ENCODE results near the gene TST. TPM values are rescaled to one million over a fixed set of nuclear protein-coding genes. Genes with fewer than 3 reads are reported as not detected.

The TST gene
- total RNA-seq, 1 donor from 2014 or later = 39.2 TPM

DNA sequence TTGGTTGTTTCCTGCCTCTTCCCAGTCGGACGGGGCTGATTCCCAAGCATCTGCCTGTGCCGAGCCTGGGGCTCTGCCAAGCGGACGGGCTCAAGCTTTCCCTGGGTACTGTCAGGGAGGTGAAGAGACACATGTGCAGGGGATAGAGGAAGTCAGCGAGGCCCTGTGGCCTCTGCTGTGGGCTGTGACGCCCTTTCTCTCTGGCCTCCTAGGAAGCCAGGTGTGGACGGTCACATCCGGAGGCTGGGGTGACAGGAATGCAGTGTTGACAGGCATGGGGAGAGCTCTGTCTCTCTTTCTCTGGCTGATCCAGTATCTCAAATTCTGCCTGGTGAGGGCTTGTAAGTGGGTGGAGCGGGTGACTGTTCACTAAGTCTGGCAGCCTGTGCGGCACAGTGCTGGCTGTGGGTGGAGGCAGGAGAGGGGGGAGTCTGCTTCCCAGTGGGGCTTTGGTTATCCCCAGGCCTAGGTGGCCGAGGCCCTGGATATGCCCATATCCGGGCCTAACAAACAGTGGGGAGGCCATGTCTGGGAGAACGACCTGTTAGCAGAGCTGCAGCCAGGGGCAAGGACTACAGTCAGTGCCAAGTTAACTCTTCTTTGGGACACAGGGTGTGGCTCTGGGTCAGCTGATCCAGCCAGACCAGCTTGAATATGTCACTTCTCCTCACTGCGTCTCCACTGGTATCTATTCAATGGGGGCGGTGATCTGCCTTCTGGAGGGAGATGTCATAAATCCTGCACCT lies 34.2 kb upstream of the TST start:
- DNase-seq (ENCODE audit: low read depth) = no peak

DNA sequence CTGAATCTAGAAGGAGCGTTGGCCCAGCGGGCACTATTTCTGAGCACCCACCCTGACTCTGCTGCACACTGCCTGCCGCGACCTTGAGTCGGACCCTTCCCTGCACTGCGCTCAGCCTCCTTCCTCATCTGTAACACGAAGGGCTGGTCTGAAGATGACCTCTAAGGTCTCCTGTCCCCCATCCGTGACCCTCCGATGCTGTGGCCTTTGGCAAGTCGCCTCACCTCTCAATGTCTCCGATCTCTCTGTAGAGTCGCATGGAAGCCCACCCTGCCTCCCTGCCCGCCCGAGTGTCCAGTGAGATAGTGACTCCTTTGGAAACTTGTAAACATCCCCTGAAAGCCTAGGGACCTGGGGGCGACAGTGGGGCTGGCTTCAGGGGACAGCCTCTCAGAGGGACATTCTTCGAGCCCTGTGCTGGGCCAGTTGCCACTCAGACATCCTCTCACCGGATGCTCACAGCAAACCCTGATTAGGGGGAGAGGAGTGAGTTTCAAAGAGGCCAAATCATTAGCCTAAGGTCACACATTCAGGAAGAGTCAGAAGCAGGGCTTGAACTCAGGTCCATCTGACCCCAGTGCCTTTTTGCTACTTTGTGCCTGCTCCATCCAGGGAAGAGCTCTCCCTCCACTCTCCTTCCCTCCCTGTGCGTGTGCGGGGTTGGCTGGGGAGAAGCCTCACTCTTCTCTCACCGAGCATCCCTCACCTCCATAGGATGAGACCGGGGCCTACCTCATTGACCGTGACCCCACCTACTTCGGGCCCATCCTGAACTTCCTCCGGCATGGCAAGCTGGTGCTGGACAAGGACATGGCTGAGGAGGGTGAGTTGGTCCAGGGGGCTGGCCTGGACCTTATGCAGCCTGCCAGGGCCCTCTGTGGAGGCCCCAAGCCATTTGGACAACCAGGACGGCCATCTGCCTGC lies 33.4 kb upstream of the TST start:
- no peak for DNase-seq (ENCODE audit: low read depth)

- DNase-seq (ENCODE audit: low read depth) = peak; percentile 11
These were observed 32.4 kb upstream of the TST start, which contains the start of gene KCTD17 for GRCh38 chr22:37051391-37052385. Gene KCTD17 (plus strand): TSS chr22:37051742. CDS start chr22:37051761, 19 bp downstream.

DNA sequence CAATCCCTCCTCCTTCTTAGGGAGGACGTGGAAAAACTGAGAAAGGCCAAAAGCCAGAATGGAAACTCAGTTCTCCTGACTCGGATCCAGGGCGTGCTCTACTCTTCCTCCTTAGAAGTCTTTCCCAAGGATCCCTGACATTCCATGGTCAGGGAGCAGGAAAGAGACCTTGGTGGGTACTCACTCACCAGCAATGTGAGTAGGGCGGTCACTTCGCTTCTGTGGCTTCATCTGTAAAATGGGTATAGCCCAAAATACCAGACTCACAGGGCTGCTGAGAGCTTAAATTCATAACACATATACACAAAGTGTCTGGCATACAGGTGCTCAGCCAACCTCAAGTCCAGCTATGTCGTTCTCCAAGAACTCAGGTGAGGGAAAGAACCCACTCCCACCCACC lies 31.7 kb upstream of the TST start:
- DNase-seq (ENCODE audit: low read depth) = no peak

- no peak for DNase-seq (ENCODE audit: low read depth)
These were observed 30.0 kb upstream of the TST start for GRCh38 chr22:37049224-37049623.

- DNase-seq (ENCODE audit: low read depth) = no peak
These were observed 28.9 kb upstream of the TST start for GRCh38 chr22:37048133-37048532.

DNA sequence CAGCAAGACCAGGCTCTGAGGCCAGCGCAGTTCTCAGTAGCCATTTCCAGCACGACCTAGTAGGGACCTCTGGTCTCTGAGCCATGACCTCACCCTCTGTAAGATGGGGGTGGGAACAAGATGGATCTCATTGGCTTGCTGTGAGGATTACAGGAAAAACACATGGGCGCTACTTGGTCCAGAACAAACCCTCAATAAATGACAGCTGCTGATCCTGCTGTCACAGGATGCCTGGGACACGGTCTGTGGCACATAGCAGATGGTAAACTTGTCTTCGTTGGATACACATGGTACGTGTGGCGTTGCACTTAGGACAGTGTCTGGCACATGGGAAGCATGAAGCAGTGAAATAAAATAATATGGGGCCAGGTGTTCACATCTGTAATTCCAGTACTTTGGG lies 27.8 kb upstream of the TST start:
- no peak for DNase-seq (ENCODE audit: low read depth)

DNA sequence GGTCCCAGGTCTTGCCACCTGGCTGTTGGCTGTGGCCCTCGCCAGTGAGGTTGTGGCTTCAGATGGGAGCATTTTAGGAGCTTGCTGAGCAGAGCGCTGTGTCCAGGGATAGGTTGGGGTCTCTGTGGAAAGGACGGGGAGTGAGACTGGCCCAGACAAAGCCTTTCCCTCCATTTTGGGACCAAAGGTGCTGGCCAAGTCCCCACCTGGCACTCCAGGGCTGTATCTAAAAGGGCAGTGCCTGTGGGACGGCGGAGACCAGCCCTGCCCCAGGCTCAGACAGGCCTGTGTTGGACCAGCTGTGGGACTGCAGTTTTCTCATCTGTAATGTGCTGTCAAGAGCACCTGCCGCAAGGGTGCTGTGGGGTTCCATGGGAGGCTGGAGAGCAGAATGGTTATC lies 27.3 kb upstream of the TST start:
- no peak for DNase-seq (ENCODE audit: low read depth)

DNA sequence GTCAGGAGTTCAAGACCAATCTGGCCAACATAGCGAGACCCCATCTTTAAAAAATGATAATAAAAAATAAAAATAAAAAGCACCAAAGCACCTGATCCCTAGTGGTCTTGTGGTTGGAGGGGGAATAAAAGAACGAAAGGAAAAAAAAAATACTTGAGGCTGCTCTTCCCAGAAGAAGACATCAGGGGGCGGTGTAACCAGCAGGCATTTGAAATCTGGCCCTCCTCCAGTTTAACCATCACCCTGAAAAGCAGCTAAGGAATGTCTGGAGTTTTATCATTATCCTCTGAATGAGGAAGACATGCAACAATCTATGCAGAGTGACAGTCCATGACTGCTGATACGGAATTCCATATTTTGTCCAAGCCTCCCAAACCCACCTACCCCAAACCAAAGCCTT lies 26.7 kb upstream of the TST start:
- DNase-seq (ENCODE audit: low read depth) = peak; percentile 26

DNA sequence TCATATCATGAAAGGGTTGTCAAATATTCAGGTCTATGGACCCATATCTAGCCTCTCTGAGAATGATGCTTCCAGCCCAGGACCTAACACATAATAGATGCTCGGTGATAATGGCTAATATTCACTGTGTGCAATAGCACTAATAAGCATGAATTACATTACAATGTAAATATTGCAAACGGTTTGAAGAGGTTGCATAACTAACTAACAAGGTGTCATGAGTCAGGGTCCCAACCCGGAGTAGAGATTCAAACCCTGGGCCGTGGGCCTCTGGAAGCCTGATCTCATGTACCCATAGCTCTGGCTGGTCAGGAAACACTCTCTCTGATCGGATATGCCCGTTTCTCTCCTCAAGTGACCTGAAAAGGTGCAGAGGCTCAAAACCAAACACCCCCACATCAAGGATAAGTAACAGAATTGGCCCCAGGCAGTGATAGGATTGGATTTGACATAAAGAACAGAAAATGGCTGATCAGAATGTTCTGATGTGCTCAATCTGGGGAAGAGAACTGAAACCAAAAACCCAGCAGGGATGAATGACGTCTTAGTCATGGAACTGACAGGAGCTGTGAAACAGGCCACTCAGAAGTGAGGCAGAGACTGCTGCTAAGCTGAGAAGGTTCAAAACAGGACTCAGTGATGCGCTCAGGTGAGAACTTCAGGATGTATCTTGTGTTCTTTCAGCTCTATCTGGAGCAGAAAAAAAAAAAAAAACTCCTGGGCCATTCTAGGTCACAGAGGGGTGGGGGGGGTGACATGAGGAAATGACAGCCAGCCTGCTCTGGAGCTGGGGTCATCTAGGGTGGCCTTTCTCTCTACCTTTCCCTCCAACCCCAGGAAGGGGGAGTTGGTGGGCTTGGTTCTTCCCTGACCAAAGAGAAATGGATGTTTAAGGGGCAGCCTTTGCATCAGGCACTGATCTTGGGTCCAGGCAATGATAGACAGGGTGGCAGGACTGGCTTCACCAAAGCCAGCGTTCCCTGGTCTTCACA lies 25.7 kb upstream of the TST start:
- DNase-seq (ENCODE audit: low read depth) = peak; percentile 33

- DNase-seq (ENCODE audit: low read depth) = peak; percentile 57
These were observed 24.7 kb upstream of the TST start for GRCh38 chr22:37043828-37044538.

DNA sequence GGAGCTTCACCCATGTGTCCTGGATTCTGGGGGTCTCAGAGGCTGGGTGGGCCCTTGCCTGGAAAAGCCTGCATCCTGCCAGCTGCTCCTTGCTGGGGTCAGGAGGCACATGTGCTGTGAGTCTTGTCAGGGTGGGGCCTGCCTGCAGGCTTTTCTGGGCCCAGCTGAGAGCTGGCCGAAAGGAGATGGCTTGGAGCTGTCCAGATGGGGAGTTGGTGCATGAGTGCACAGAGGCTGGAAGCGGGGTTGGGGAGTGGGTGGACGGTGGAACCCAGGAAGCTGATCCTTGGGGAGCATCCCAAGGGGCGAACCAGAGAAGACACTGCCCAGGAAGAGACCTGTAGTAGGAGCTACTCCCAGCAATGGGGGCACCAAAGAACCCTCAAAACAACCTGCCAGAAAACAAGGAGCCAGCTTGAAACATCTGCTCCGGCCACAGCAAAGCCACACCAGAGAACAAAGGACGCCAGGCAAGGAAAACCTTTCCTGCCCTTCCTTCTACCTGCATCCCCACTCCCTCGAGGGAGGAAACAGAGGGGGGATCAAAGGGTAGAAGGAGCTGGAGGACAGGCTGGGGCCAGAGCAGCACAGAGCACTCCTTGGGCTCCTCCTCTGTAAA lies 24.1 kb upstream of the TST start:
- DNase-seq (ENCODE audit: low read depth) = no peak

GRCh38 chr22:37039466-37039865 lies 20.2 kb upstream of the TST start:
- no peak for DNase-seq (ENCODE audit: low read depth)

DNA sequence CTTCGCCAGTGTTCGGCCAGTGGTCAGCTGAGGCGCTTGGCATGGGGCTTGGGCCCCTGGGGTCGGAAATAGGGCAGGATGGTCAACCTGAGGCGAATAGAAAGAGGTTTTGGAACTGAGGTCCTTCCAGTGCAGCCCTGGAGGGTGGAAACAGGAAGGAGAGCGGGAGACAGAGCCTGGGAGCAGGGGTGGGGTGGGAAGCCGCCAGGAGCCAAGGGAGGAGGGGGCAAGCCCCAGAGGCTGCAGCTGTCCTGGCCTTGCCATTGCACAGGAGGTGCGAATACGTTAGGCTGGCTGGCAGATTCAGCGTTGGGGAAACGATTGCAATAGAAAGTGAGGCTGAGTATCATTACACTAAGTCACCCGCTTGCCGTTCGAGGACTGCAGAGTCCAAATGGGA lies 18.4 kb upstream of the TST start:
- no peak for DNase-seq (ENCODE audit: low read depth)

DNA sequence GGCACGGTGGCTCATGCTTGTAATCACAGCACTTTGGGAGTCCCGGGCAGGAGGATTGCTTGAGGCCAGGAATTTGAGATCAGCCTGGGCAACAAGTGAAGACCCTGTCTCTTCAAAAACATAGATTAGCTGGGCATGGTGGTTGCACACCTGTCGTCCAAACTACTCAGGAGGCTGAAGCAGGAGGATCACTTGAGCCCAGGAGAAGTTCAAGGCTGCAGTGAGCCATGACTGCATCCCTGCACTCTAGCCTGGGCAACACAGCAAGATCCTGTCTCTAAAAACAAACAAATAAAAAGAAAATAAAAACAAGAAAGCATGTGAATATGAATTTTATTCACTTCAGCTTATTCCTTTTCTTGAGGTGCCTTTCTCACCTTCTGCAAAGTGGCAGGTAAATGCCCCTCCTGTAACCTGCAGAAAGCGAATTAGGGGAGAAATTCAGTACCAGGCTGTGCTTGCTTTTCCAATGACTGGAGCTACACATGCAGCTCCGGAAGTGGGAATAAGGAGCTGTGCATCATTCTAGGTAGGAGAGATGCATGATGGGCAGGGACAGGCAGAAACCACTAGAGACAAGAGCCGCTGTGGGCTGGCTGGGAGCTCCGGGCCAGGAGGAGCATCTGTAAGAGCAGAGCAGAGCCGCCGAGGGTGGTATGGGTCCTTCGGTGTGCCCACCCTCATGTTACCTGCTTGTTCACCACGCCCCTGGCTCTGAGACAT lies 17.6 kb upstream of the TST start:
- DNase-seq (ENCODE audit: low read depth) = no peak

GRCh38 chr22:37033605-37034430 lies 14.6 kb upstream of the TST start:
- DNase-seq (ENCODE audit: low read depth) = no peak

GRCh38 chr22:37032535-37033460 lies 13.6 kb upstream of the TST start:
- peak; percentile 98 for DNase-seq (ENCODE audit: low read depth)

Data from renal cortical epithelial cell (primary cell).